ENCODE data around the gene SERPINB10. TPM values are rescaled to one million over a fixed set of nuclear protein-coding genes. Genes with fewer than 3 reads are reported as not detected.

SERPINB10 gene
- polyA plus RNA-seq, 1 experiment: not detected

DNA sequence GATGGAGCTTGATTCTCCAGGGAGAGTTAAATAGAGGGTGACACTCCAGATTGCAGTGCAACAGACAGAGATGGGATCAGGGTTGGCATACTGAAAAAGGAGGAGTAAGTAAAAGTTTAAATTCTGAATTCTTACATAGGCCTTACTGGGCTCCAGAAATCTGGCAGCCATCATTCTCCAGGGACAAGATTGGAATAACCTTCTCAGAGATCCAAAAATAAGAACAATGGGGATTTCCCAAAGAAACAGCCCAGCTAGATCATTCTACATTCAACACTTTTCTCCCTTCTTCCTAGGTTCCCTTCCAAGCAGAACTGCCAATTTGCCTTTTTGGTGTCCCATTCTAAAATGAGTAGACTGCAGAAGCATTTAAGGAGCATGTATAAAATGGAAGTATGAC, 35.2 kb upstream of the SERPINB10 start:
- TF ChIP-seq, protein P1, sequence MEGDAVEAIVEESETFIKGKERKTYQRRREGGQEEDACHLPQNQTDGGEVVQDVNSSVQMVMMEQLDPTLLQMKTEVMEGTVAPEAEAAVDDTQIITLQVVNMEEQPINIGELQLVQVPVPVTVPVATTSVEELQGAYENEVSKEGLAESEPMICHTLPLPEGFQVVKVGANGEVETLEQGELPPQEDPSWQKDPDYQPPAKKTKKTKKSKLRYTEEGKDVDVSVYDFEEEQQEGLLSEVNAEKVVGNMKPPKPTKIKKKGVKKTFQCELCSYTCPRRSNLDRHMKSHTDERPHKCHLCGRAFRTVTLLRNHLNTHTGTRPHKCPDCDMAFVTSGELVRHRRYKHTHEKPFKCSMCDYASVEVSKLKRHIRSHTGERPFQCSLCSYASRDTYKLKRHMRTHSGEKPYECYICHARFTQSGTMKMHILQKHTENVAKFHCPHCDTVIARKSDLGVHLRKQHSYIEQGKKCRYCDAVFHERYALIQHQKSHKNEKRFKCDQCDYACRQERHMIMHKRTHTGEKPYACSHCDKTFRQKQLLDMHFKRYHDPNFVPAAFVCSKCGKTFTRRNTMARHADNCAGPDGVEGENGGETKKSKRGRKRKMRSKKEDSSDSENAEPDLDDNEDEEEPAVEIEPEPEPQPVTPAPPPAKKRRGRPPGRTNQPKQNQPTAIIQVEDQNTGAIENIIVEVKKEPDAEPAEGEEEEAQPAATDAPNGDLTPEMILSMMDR (IDR thresholded peaks at IDR 0.05; ENCODE audit: low read depth, low read length): no peak
- no peak for DNase-seq (ENCODE audit: low read depth, low spot score)
- no peak overlapping the region for H3K27ac ChIP-seq (ENCODE audit: low read depth, low read length)
- POLR2A ChIA-PET: no interaction called here
- H3K9me3 ChIP-seq (ENCODE audit: control insufficient read depth, insufficient read depth, low read length): peaks cover 7% of the 10 kb centered on the region; the same call in 1 of the 2 replicates
- H3K27me3 ChIP-seq (ENCODE audit: control insufficient read depth, insufficient read depth, low read length): no peaks in the 10 kb centered on the region
- CTCF ChIA-PET: interaction anchor here (1.1 kb wide), 1 partner anchor 63 kb away, joined by 3 read pairs; no protein-coding TSS in a partner anchor
- H3K4me3 ChIP-seq (ENCODE audit: low read depth, low read length): no peak overlapping the region

DNA sequence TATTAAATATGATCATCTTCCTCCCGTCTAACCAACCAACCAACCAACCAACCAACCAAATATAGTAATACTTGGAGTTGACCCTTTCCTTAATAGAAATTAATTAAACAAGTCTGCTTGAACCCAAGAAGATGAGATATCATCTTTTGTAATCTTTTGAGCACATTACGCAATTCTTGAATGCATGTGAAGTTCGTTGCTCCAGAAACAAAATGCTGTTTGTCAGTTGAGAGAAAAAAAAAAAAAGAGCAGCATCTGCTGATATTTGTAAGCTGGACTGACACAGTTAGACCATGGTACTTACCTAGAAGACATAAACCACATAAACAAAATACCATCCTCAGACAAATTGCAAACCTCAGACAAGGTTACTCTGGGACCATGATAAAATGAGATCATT, 29.4 kb upstream of the SERPINB10 start:
- ChIA-PET POLR2A (no interaction called here), CTCF (interaction anchor here (1.0 kb wide), 1 partner anchor 86 kb away, joined by 3 read pairs; no protein-coding TSS in a partner anchor)
- Histone ChIP-seq H3K9me3 (ENCODE audit: control insufficient read depth, insufficient read depth, low read length) (peaks cover 4% of the 10 kb centered on the region; the same call in 1 of the 2 replicates), H3K27ac (ENCODE audit: low read depth, low read length) (no peak overlapping the region), H3K27me3 (ENCODE audit: control insufficient read depth, insufficient read depth, low read length) (no peaks in the 10 kb centered on the region), H3K4me3 (ENCODE audit: low read depth, low read length) (no peak overlapping the region)
- TF ChIP-seq, protein P1 (IDR thresholded peaks at IDR 0.05; ENCODE audit: low read depth, low read length): no peak
- no peak for DNase-seq (ENCODE audit: low read depth, low spot score)

DNA sequence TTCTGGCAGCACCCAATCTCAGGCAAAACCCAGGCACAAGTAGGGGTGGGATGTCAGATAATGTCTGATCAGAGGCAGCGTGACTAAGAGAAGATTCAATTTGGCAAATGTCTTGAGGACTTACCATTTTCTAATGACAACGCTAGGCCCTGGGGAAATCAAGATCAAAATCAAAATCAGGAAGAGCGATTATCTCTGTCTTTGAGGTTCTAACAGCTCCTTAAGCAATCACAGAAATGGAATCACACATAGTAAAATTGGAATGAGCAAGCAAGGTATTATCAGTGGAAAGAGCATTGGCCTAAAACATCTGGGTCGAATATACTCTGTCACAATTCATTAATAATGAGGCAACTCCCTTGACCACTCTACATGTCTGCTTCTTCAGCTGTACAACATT, 28.8 kb upstream of the SERPINB10 start:
- peaks cover 4% of the 10 kb centered on the region; the same call in 1 of the 2 replicates for H3K9me3 ChIP-seq (ENCODE audit: control insufficient read depth, insufficient read depth, low read length)
- DNase-seq (ENCODE audit: low read depth, low spot score): no peak
- no peaks in the 10 kb centered on the region for H3K27me3 ChIP-seq (ENCODE audit: control insufficient read depth, insufficient read depth, low read length)
- no peak overlapping the region for H3K4me3 ChIP-seq (ENCODE audit: low read depth, low read length)
- CTCF ChIA-PET: interaction anchor here (1.0 kb wide), 1 partner anchor 85 kb away, joined by 3 read pairs; no protein-coding TSS in a partner anchor
- TF ChIP-seq, protein P1 (IDR thresholded peaks at IDR 0.05; ENCODE audit: low read depth, low read length): no peak
- POLR2A ChIA-PET: no interaction called here
- no peak overlapping the region for H3K27ac ChIP-seq (ENCODE audit: low read depth, low read length)

DNA sequence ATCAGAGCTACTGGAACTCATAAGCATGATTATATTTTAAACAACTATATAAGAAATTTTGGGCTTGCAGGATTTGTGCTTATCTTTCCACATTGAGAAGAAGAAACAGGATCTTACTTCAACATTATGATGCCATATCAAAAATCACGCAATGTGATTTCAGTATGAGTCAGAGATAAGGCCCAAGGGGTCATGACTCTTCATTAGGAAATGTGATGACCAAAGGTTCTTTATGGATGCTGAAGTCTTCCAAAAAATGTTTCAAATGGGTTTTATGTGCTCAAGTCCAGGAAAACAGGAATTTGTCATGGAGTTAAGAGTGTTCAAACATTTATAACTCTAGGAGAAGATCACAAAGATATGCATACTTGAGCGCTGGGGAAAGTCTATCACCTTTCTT, 28.0 kb upstream of the SERPINB10 start:
- DNase-seq (ENCODE audit: low read depth, low spot score): no peak
- Histone ChIP-seq H3K27me3 (ENCODE audit: control insufficient read depth, insufficient read depth, low read length) (no peaks in the 10 kb centered on the region), H3K27ac (ENCODE audit: low read depth, low read length) (no peak overlapping the region), H3K4me3 (ENCODE audit: low read depth, low read length) (no peak overlapping the region), H3K9me3 (ENCODE audit: control insufficient read depth, insufficient read depth, low read length) (peaks cover 4% of the 10 kb centered on the region; the same call in 1 of the 2 replicates)
- ChIA-PET POLR2A (no interaction called here), CTCF (no interaction called here)
- TF ChIP-seq, protein P1 (IDR thresholded peaks at IDR 0.05; ENCODE audit: low read depth, low read length): no peak

DNA sequence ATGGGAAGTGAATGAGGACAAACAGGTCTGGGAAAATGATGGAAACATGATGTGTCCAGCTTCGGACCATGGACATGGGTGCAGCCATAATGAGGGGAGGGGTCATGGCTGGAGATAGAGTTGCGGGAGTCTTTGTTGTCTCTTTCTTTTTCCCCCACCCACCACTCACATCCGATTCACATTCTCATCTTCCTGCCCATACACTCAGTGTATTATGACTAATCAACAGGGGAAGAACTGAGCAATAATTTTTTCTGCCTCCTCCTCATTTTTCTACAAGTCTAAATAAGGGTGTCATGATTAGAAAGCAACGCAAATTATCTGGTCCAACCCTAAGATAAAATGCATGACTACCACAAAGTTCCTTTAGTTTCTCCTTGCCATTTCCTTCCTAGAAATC, 25.9 kb upstream of the SERPINB10 start:
- POLR2A ChIA-PET: no interaction called here
- no peak overlapping the region for H3K27ac ChIP-seq (ENCODE audit: low read depth, low read length)

More for the DNA sequence above, 25.9 kb upstream of the SERPINB10 start:
- Histone ChIP-seq H3K9me3 (ENCODE audit: control insufficient read depth, insufficient read depth, low read length) (no peaks in the 10 kb centered on the region), H3K27me3 (ENCODE audit: control insufficient read depth, insufficient read depth, low read length) (no peaks in the 10 kb centered on the region), H3K4me3 (ENCODE audit: low read depth, low read length) (no peak overlapping the region)
- TF ChIP-seq, protein P1 (IDR thresholded peaks at IDR 0.05; ENCODE audit: low read depth, low read length): no peak
- no peak for DNase-seq (ENCODE audit: low read depth, low spot score)
- CTCF ChIA-PET: no interaction called here
